K562 (cell line): ENCODE results near the gene PELI3. TPM values are rescaled to one million over a fixed set of nuclear protein-coding genes. Genes with fewer than 3 reads are reported as not detected.

Source experiments
- ATAC-seq: fragments of 200-7000 bp; cut with Tn5 transposase; 3 replicates; pipeline ENCODE4 v1.9.1; 2020; ENCODE audit warnings: moderate library complexity
- BruUV-seq: library from RNA; stranded (reverse); fragments of 400-500 nt; replicated peaks from 2 replicates; lab custom pipeline; 2021; lab: Mats Ljungman, UMichigan
- CTCF ChIA-PET: fragments of 300-600 bp; formaldehyde crosslinking; extraction: SDS; loops from one replicate; lab custom pipeline; 2021; ENCODE audit warnings: low intra/inter-chr PET ratio; lab: Yijun Ruan, JAX
- POLR2A ChIA-PET: fragments of 300-600, 350-650 bp; sonication (Branson Sonifier 250); formaldehyde crosslinking; extraction: SDS; loops from one replicate; lab custom pipeline; 2021; ENCODE audit warnings: antibody characterized with exemption, inconsistent platforms; lab: Yijun Ruan, JAX
- DNase-seq, 4 experiments: peaks; one replicate each; pipeline versions ENCODE4 v3.0.0 to v3.0.0-alpha.2; 2011 to 2018; ENCODE audit warnings: low spot score in 3 of 4, mixed read lengths in 3 of 4; ENCODE audit errors: extremely low read depth in 1 of 4
- FAIRE-seq: peaks from 2 replicates; lab custom pipeline; 2011; peaks lifted over from hg19 to GRCh38; lab: Jason Lieb, UNC
- H2AFZ ChIP-seq: 2 replicates; pipeline ENCODE4 v1.6.0; 2011; ENCODE audit warnings: low read depth, low read length, control low read depth, inconsistent platforms
- H3K27ac ChIP-seq: fragments of 200-600 bp; 3 replicates; pipeline ENCODE4 v1.8.0; 2011; ENCODE audit warnings: low read depth, mild to moderate bottlenecking, control low read depth, inconsistent platforms, low read length, moderate library complexity, mixed read lengths; ENCODE audit errors: extremely low read depth
- H3K27me3 ChIP-seq, 2 experiments: fragments of 300-600 bp in 1 of 2; 2 replicates in 1 of 2; 3 replicates in 1 of 2; pipeline versions ENCODE4 v1.6.0 to v1.8.0; 2011; ENCODE audit warnings: inconsistent platforms in 2 of 2, low read length in 2 of 2, mild to moderate bottlenecking in 1 of 2, mixed read lengths in 1 of 2, moderate library complexity in 1 of 2; ENCODE audit not compliant: control insufficient read depth in 2 of 2, insufficient read depth in 2 of 2
- H3K36me3 ChIP-seq: fragments of 300-600 bp; 3 replicates; pipeline ENCODE4 v1.8.0; 2011; ENCODE audit warnings: mild to moderate bottlenecking, low read length, inconsistent platforms; ENCODE audit not compliant: control insufficient read depth, insufficient read depth
- H3K4me1 ChIP-seq, 2 experiments: fragments of 200-600 bp in 1 of 2; replicated peaks in 1 of 2; 2 replicates in 1 of 2; 3 replicates in 1 of 2; pipeline versions ENCODE4 v1.5.1 to v1.8.0; 2011; ENCODE audit warnings: inconsistent platforms in 2 of 2, low read length in 2 of 2, mild to moderate bottlenecking in 1 of 2, mixed read lengths in 1 of 2, moderate library complexity in 1 of 2; ENCODE audit not compliant: control insufficient read depth in 2 of 2, insufficient read depth in 2 of 2
- H3K4me2 ChIP-seq: 2 replicates; pipeline ENCODE4 v1.6.1; 2011; ENCODE audit warnings: low read length, control low read depth, inconsistent platforms, mixed read lengths; ENCODE audit not compliant: insufficient read depth
- H3K4me3 ChIP-seq: fragments of 200-600 bp; sonication (generic), shearing (Covaris generic); 2 replicates; pipeline ENCODE4 v1.5.1; 2016; ENCODE audit warnings: control low read depth, inconsistent platforms
- H3K79me2 ChIP-seq: fragments of 200-600 bp; 3 replicates; pipeline ENCODE4 v1.8.0; 2011; ENCODE audit warnings: low read length, inconsistent platforms; ENCODE audit not compliant: control insufficient read depth, insufficient read depth
- H3K9ac ChIP-seq, 2 experiments: 2 replicates each; pipeline versions ENCODE4 v1.6.0 to v1.6.1; 2011; ENCODE audit warnings: low read depth in 2 of 2, low read length in 2 of 2, control low read depth in 1 of 2, inconsistent platforms in 1 of 2, mild to moderate bottlenecking in 1 of 2, mixed read lengths in 1 of 2; ENCODE audit not compliant: insufficient read depth in 1 of 2
- H3K9me1 ChIP-seq: one replicate; pipeline ENCODE4 v1.6.0; 2011; ENCODE audit warnings: inconsistent platforms, mild to moderate bottlenecking, low read length, moderate library complexity; ENCODE audit not compliant: control insufficient read depth, insufficient read depth
- H3K9me3 ChIP-seq: replicated peaks from 2 replicates; pipeline ENCODE4 v1.5.1; 2011; ENCODE audit warnings: low read depth, low read length, inconsistent platforms; ENCODE audit not compliant: control insufficient read depth, insufficient read depth
- H4K20me1 ChIP-seq: replicated peaks from 2 replicates; pipeline ENCODE4 v1.6.1; 2011; ENCODE audit warnings: low read length, inconsistent platforms, mixed read lengths; ENCODE audit not compliant: control insufficient read depth, insufficient read depth
- BCOR ChIP-seq: fragments of 450-650 bp; IDR thresholded peaks from 2 replicates; pipeline ENCODE4 v1.6.1; 2016
- KDM1A ChIP-seq, 2 experiments: fragments of 450-650 bp; IDR thresholded peaks; 2 replicates each; pipeline ENCODE4 v1.6.1; 2016; ENCODE audit warnings: mild to moderate bottlenecking in 2 of 2
- MXI1 ChIP-seq: IDR thresholded peaks from 2 replicates; pipeline ENCODE4 v1.6.1; 2011; ENCODE audit warnings: low read depth, mild to moderate bottlenecking, improper control_type of control experiment, low read length
- RBM25 ChIP-seq: fragments of 200-400 bp; formaldehyde crosslinking; IDR thresholded peaks from 2 replicates; pipeline ENCODE4 v1.6.1; 2018; ENCODE audit warnings: low read length, low read depth, moderate library complexity; ENCODE audit not compliant: severe bottlenecking
- WHSC1 ChIP-seq: IDR thresholded peaks from one replicate; pipeline ENCODE4 v1.6.1; 2012; ENCODE audit warnings: low read length, control low read depth, inconsistent platforms
- WGBS: fragments of 100-300 bp; shearing (Covaris generic); methylation state at CpG from one replicate; pipeline ENCODE4 v1.1.6; 2016; ENCODE audit warnings: low coverage, mixed read lengths; ENCODE audit not compliant: insufficient coverage; ENCODE audit errors: missing lambda C conversion rate; 5-methylcytosine and 5-hydroxymethylcytosine counted together
- in situ Hi-C: fragments of 300-500 bp; cut with MboI; formaldehyde crosslinking; loops from 4 replicates; pipeline ENCODE4 v1.15.0; 2018; ENCODE audit warnings: inconsistent platforms, mixed read lengths
- intact Hi-C: fragments of 100-400 bp; cut with micrococcal nuclease; formaldehyde crosslinking; loops from 2 replicates; pipeline ENCODE4 v1.14.2; 2022
- polyA plus RNA-seq, 8 experiments: library from polyadenylated mRNA; depleted of rRNA in 4 of 8; stranded (reverse) in 5 of 8; unstranded in 3 of 8; fragments of >200 nt; fragmentation: Nextera tagmentation in 2 of 8; fragmentation: Illumina TruSeq in 1 of 8; extraction: Ambion mirVana in 2 of 8; extraction: Trizol in 1 of 8; gene quantifications; 2 replicates each; pipeline versions ENCODE4 v1.2.1 to v1.2.3, GENCODE V29; 2011 to 2014; ENCODE audit warnings: inconsistent platforms in 1 of 8, missing spikeins in 1 of 8
- total RNA-seq, 7 experiments: library from RNA; depleted of rRNA in 6 of 7; stranded (reverse); fragments of >200 nt in 6 of 7; fragmentation: Illumina TruSeq in 2 of 7; extraction: Trizol in 2 of 7; gene quantifications; 2 replicates each; pipeline versions ENCODE4 v1.2.1 to v1.2.3, GENCODE V29; 2011 to 2021; ENCODE audit warnings: low replicate concordance in 1 of 7
- TF ChIP-seq, protein P1 (sequence below): IDR thresholded peaks from 2 replicates; pipeline ENCODE4 v1.6.1; 2011; ENCODE audit not compliant: insufficient read length; ENCODE audit errors: extremely low read depth
- TF ChIP-seq, protein P2 (sequence below): IDR thresholded peaks from 3 replicates; pipeline ENCODE4 v1.6.1; 2011; ENCODE audit warnings: borderline replicate concordance, mild to moderate bottlenecking; ENCODE audit not compliant: insufficient read length, insufficient read depth

PELI3 gene
- total and polyA plus RNA-seq, 9 of the 15 experiments (the other 6 are each of a cell fraction or from before 2014, with no cell fraction given): 0.17 to 4.2 (median 1.9) TPM

DNA sequence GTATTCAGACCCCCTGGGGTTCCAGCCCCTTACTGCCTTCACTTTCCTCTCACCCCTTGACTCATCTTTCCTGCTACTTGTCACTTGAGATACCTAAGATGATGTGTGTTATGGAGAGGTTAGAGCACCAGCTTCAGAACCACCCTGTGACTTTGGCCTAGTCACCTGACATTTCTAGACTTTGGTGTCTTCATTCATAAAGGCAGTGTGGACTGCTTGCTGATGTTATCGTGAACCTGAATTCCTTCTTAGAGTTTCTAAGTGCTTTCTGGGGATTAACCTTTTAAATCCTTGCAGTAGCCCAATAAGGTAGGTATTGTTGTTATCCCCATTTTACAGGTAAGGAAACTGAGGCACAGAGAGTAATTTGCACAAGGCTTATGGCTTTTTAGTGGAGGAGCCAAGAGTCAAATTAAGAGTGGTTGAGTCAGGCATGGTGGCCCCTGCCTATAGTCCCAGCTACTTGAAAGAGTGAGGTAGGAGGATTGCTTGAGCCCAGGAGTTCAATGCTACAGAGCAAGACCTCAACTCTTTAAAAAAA is 38.6 kb downstream of the PELI3 start:
- Histone ChIP-seq H4K20me1 (no peaks in the 10 kb centered on the region; the same call in 1 of the 2 replicates), H3K9me3 (no peaks in the 10 kb centered on the region), H2AFZ (no peak overlapping the region), H3K9ac (no peak overlapping the region; a peak in 1 of 4 replicates), H3K27me3 (no peaks in the 10 kb centered on the region), H3K4me3 (no peak overlapping the region), H3K4me2 (no peak overlapping the region), H3K9me1 (no peaks in the 10 kb centered on the region), H3K4me1 (peaks cover 3 to 7% of the 10 kb centered on the region in 2 experiments; a peak in 4 of 5 replicates), H3K36me3 (peaks cover 19% of the 10 kb centered on the region; the same call in 1 of the 3 replicates), H3K79me2 (no peaks in the 10 kb centered on the region), H3K27ac (no peak overlapping the region)
- DNase-seq (no peak), ATAC-seq (no peak), FAIRE-seq (no peak)
- in situ Hi-C loops: no loop called here
- no TSS peak for BruUV-seq
- CTCF ChIA-PET: no interaction called here
- intact Hi-C loops: no loop called here
- 36% methylated on average over 1 of the region's 1 CpG for WGBS
- peak; percentile 64 for TF ChIP-seq RBM25
- TF ChIP-seq MXI1: no peak
- 0 out of 4 replicates have a peak, but pooled peaks of 1 of the 2 experiments have one; percentile 10 for TF ChIP-seq KDM1A (IDR thresholded peaks at IDR 0.05)
- no peak for TF ChIP-seq WHSC1
- TF ChIP-seq BCOR: 0 out of 2 replicates have a peak, but pooled peaks have one; percentile 41
- TF ChIP-seq, protein P1, sequence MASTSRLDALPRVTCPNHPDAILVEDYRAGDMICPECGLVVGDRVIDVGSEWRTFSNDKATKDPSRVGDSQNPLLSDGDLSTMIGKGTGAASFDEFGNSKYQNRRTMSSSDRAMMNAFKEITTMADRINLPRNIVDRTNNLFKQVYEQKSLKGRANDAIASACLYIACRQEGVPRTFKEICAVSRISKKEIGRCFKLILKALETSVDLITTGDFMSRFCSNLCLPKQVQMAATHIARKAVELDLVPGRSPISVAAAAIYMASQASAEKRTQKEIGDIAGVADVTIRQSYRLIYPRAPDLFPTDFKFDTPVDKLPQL: no peak
- TF ChIP-seq, protein P2, sequence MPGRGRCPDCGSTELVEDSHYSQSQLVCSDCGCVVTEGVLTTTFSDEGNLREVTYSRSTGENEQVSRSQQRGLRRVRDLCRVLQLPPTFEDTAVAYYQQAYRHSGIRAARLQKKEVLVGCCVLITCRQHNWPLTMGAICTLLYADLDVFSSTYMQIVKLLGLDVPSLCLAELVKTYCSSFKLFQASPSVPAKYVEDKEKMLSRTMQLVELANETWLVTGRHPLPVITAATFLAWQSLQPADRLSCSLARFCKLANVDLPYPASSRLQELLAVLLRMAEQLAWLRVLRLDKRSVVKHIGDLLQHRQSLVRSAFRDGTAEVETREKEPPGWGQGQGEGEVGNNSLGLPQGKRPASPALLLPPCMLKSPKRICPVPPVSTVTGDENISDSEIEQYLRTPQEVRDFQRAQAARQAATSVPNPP: no peak
- POLR2A ChIA-PET: interaction anchor here (0.6 to 1.3 kb wide), 2 partner anchors 21 to 1150 kb away, joined by 3 read pairs; no protein-coding TSS in a partner anchor
